A673 (cell line): ENCODE measurements around the gene WDFY4. TPM values are rescaled to one million over a fixed set of nuclear protein-coding genes. Genes with fewer than 3 reads are reported as not detected.

ENCODE experiments used
- BruUV-seq: library from RNA; stranded (reverse); fragments of 400-500 nt; replicated peaks from 2 replicates; lab custom pipeline; 2021; lab: Mats Ljungman, UMichigan
- CTCF ChIA-PET: fragments of 300-600 bp; sonication (Branson Sonifier 250); formaldehyde crosslinking; loops from one replicate; lab custom pipeline; 2022; ENCODE audit warnings: antibody characterized with exemption; lab: Charles Lee
- POLR2A ChIA-PET: fragments of 300-600 bp; sonication (Branson Sonifier 250); formaldehyde crosslinking; loops from one replicate; lab custom pipeline; 2022; ENCODE audit warnings: antibody characterized with exemption; ENCODE audit not compliant: low non-redundant PET; lab: Charles Lee
- DNase-seq: peaks from one replicate; pipeline ENCODE4 v3.0.0-alpha.2; 2015; ENCODE audit warnings: low spot score
- H3K27ac ChIP-seq: fragments of 200-600 bp; sonication (generic); 2 replicates; pipeline ENCODE4 v1.5.1; 2016; ENCODE audit warnings: mixed run types, low read depth, mild to moderate bottlenecking, mixed read lengths, antibody characterized with exemption, low read length; ENCODE audit not compliant: poor library complexity, severe bottlenecking
- H3K27me3 ChIP-seq: fragments of 200-600 bp; sonication (generic); replicated peaks from 2 replicates; pipeline ENCODE4 v1.6.1; 2017; ENCODE audit warnings: mixed run types, low read depth, mild to moderate bottlenecking, mixed read lengths, antibody characterized with exemption, low read length; ENCODE audit not compliant: insufficient read depth, poor library complexity
- H3K36me3 ChIP-seq: fragments of 200-600 bp; sonication (generic); 2 replicates; pipeline ENCODE4 v1.6.1; 2016; ENCODE audit warnings: mixed run types, mild to moderate bottlenecking, mixed read lengths, antibody characterized with exemption, low read length; ENCODE audit not compliant: insufficient read depth, poor library complexity, severe bottlenecking
- H3K4me1 ChIP-seq: fragments of 200-600 bp; sonication (generic); 2 replicates; pipeline ENCODE4 v1.6.1; 2017; ENCODE audit warnings: mixed run types, mild to moderate bottlenecking, mixed read lengths, antibody characterized with exemption, low read length; ENCODE audit not compliant: insufficient read depth, poor library complexity, severe bottlenecking
- H3K4me3 ChIP-seq: fragments of 200-600 bp; sonication (generic); 2 replicates; pipeline ENCODE4 v1.5.1; 2016; ENCODE audit warnings: low read depth, mixed run types, mild to moderate bottlenecking, mixed read lengths, low read length; ENCODE audit not compliant: poor library complexity, severe bottlenecking
- H3K9me3 ChIP-seq: fragments of 200-600 bp; sonication (generic); 2 replicates; pipeline ENCODE4 v1.6.1; 2016; ENCODE audit warnings: mixed run types, low read depth, mild to moderate bottlenecking, mixed read lengths, antibody characterized with exemption, low read length; ENCODE audit not compliant: poor library complexity, severe bottlenecking
- CTCF ChIP-seq: fragments of 300-800, 200-600 bp; sonication (generic); conservative IDR thresholded peaks from 2 replicates; pipeline ENCODE4 v1.5.1; 2017; ENCODE audit warnings: low read depth, mild to moderate bottlenecking, antibody characterized with exemption, low read length, moderate library complexity, mixed read lengths
- EZH2 ChIP-seq: fragments of 200-600 bp; sonication (generic); IDR thresholded peaks from 2 replicates; pipeline ENCODE4 v1.6.1; 2017; ENCODE audit warnings: borderline replicate concordance, low read depth, mild to moderate bottlenecking, mixed read lengths, antibody characterized with exemption, low read length; ENCODE audit not compliant: poor library complexity, severe bottlenecking
- intact Hi-C: fragments of 100-400 bp; cut with micrococcal nuclease; formaldehyde crosslinking; loops from one replicate; pipeline ENCODE4 v1.10.0; 2022; ENCODE audit not compliant: unreplicated experiment
- total RNA-seq: library from RNA; stranded (reverse); gene quantifications from 2 replicates; pipeline ENCODE4 v1.2.3, GENCODE V29; 2021

WDFY4 gene
- total RNA-seq, 1 experiment from 2014 or later = not detected

DNA sequence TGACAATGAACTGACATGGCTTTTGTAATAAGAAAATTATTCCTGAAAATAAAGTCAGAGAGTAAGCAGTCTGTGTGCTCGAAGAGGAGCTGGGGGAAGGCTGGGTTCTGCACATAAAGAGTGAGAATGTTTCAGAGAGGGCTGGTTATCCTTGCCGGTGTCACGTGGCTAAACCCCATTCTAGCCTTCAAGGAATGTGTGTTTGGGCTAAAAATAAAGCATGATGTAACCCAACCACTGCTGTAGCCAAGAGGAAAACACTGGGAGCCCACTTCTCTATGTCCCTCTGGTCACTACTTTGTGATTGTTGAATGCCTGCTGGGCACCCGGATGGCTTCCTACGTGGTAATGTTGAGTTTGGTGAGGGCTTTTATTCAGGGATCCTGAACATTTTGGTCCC lies 23.5 kb downstream of the WDFY4 start:
- no peaks in the 10 kb centered on the region for H3K9me3 ChIP-seq
- intact Hi-C loops = no loop called here
- H3K27me3 ChIP-seq = peaks cover 19% of the 10 kb centered on the region
- H3K27ac ChIP-seq = no peak overlapping the region
- no peak for DNase-seq
- no peaks in the 10 kb centered on the region for H3K4me1 ChIP-seq
- no peak overlapping the region for H3K4me3 ChIP-seq
- no TSS peak for BruUV-seq
- TF ChIP-seq EZH2 = no peak
- TF ChIP-seq CTCF = no peak
- CTCF ChIA-PET = no interaction called here
- no peaks in the 10 kb centered on the region for H3K36me3 ChIP-seq
- POLR2A ChIA-PET = no interaction called here

GRCh38 chr10:48710647-48711275 lies 26.1 kb downstream of the WDFY4 start:
- no peak overlapping the region for H3K4me3 ChIP-seq
- no peaks in the 10 kb centered on the region for H3K36me3 ChIP-seq
- CTCF ChIA-PET = no interaction called here
- H3K27ac ChIP-seq = no peak overlapping the region
- no peak for DNase-seq
- intact Hi-C loops = no loop called here
- peaks cover 15% of the 10 kb centered on the region for H3K27me3 ChIP-seq
- no peaks in the 10 kb centered on the region for H3K9me3 ChIP-seq
- TF ChIP-seq CTCF = no peak
- no peak for TF ChIP-seq EZH2
- POLR2A ChIA-PET = no interaction called here
- no peaks in the 10 kb centered on the region for H3K4me1 ChIP-seq
- no TSS peak for BruUV-seq

GRCh38 chr10:48711830-48712229 lies 27.2 kb downstream of the WDFY4 start:
- intact Hi-C loops = no loop called here
- TF ChIP-seq CTCF (no peak), EZH2 (no peak)
- CTCF ChIA-PET = no interaction called here
- peaks cover 8% of the 10 kb centered on the region for H3K27me3 ChIP-seq
- no peak for DNase-seq
- H3K9me3 ChIP-seq = no peaks in the 10 kb centered on the region
- no peak overlapping the region for H3K27ac ChIP-seq
- BruUV-seq = no TSS peak
- H3K36me3 ChIP-seq = no peaks in the 10 kb centered on the region
- H3K4me3 ChIP-seq = no peak overlapping the region
- POLR2A ChIA-PET = no interaction called here
- H3K4me1 ChIP-seq = no peaks in the 10 kb centered on the region
